Measurements from ENCODE around the gene ACKR2.

DNA sequence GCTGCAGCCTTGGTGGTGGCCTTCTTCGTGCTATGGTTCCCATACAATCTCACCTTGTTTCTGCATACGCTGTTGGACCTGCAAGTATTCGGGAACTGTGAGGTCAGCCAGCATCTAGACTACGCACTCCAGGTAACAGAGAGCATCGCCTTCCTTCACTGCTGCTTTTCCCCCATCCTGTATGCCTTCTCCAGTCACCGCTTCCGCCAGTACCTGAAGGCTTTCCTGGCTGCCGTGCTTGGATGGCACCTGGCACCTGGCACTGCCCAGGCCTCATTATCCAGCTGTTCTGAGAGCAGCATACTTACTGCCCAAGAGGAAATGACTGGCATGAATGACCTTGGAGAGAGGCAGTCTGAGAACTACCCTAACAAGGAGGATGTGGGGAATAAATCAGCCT is 56.0 kb downstream of the ACKR2 start:
- TF ChIP-seq POLR2A (IDR thresholded peaks at IDR 0.05; ENCODE audit: low read length) (no peak), GATA1 (IDR thresholded peaks at IDR 0.05; ENCODE audit: low read depth, low read length) (no peak)

Measured in erythroblast (primary cell).